ENCODE measurements around the gene MRPS7. TPM values are rescaled to one million over a fixed set of nuclear protein-coding genes. Genes with fewer than 3 reads are reported as not detected.

The MRPS7 gene
- total and polyA plus RNA-seq, 2 of the 8 experiments (the other 6 are each of a cell fraction or from before 2014, with no cell fraction given): 63.4 to 79.4 TPM

- Histone ChIP-seq H3K56ac (replicated peaks; ENCODE audit: insufficient read length, low read depth, low read length) (peak overlapping the region; percentile 46), H2BK120ac (replicated peaks; ENCODE audit: low read depth, low read length) (no peak overlapping the region), H4K5ac (ENCODE audit: insufficient read length, low read depth, low read length) (peak overlapping the region; percentile 61), H3K79me2 (ENCODE audit: control insufficient read depth in 1 of 2, insufficient read depth in 2 of 2, low read length in 2 of 2) (no peaks in the 10 kb centered on the region), H3K23ac (ENCODE audit: insufficient read length) (no peak overlapping the region), H3K79me1 (ENCODE audit: low read depth, low read length) (no peaks in the 10 kb centered on the region), H3K27ac (ENCODE audit: low read depth, low read length) (0 out of 2 replicates have a peak overlapping the region, but pooled peaks have one; percentile 11), H3K4me3 (ENCODE audit: extremely low read depth in 1 of 4, insufficient read depth in 2 of 4, low read depth in 3 of 4, low read length in 4 of 4) (peak overlapping the region; percentile 84 to 91 (median 87)), H2BK5ac (ENCODE audit: low read depth, low read length) (no peak overlapping the region; the same call in 1 of the 2 replicates), H3K9me3 (ENCODE audit: insufficient read depth in 2 of 2, low read depth in 1 of 2, low read length in 1 of 2) (no peaks in the 10 kb centered on the region), H4K91ac (replicated peaks; ENCODE audit: insufficient read length, low read length) (no peak overlapping the region), H4K8ac (ENCODE audit: extremely low read depth, insufficient read depth, low read length) (peak overlapping the region; percentile 84), H2BK20ac (ENCODE audit: low read length) (no peak overlapping the region), H2BK12ac (ENCODE audit: low read depth, low read length) (no peak overlapping the region), H3K4me2 (ENCODE audit: insufficient read depth in 1 of 2, low read depth in 2 of 2, low read length in 2 of 2) (peak overlapping the region; percentile 70 to 95), H4K20me1 (replicated peaks in 1 of 2; ENCODE audit: control insufficient read depth in 1 of 2, insufficient read depth in 2 of 2, low read length in 2 of 2) (peaks cover 4 to 6% of the 10 kb centered on the region in 2 experiments), H3K4me1 (replicated peaks in 1 of 4; ENCODE audit: control insufficient read depth in 3 of 4, insufficient read depth in 4 of 4, low read length in 3 of 4) (peaks cover 0 to 9% (median 7%) of the 10 kb centered on the region in 4 experiments; a peak in 4 of 7 replicates), H3K9ac (replicated peaks in 1 of 4; ENCODE audit: extremely low read depth in 1 of 4, low read depth in 3 of 4, low read length in 3 of 4) (peak overlapping the region; percentile 25 to 90 (median 61); a peak in 5 of 7 replicates), H2AK5ac (ENCODE audit: low read depth, low read length) (no peak overlapping the region), H3K14ac (ENCODE audit: insufficient read length) (peak overlapping the region; percentile 67), H2BK15ac (ENCODE audit: low read length) (no peak overlapping the region; the same call in 1 of the 2 replicates), H3K36me3 (ENCODE audit: control insufficient read depth in 2 of 4, insufficient read depth in 4 of 4, low read length in 3 of 4) (peaks cover 0 to 12% (median 5%) of the 10 kb centered on the region in 4 experiments; a peak in 6 of 8 replicates), H3K27me3 (replicated peaks in 1 of 4; ENCODE audit: control insufficient read depth in 3 of 4, extremely low read depth in 1 of 4, insufficient read depth in 3 of 4, low read length in 3 of 4) (no peaks in the 10 kb centered on the region), H3K4ac (replicated peaks; ENCODE audit: insufficient read length, low read depth, low read length) (peak overlapping the region; percentile 59), H2AFZ (ENCODE audit: low read length) (peak overlapping the region; percentile 43; the same call in 1 of the 2 replicates), H3K18ac (ENCODE audit: extremely low read depth, low read length) (peak overlapping the region; percentile 93), H3K23me2 (ENCODE audit: low read depth, low read length) (peaks cover 15% of the 10 kb centered on the region)
- CTCF ChIA-PET (ENCODE audit: partially characterized antibody): interaction anchor here (0.6 to 21.2 kb wide), 44 partner anchors 8 to 635 kb away, joined by 3 to 369 read pairs (median 4); partner anchors contain the start of genes GGA3, GRB2, MRPS7 and NT5C
- POLR2A ChIA-PET (ENCODE audit: partially characterized antibody): interaction anchor here (0.6 to 6.7 kb wide), 20 partner anchors 8 to 1312 kb away, joined by 3 to 62 read pairs (median 4); partner anchors contain the start of genes GGA3, GRB2, MRPS7 and SLC25A19
- DNase-seq (ENCODE audit: low read depth in 1 of 2, low spot score in 2 of 2) (peak in 1 of 2 experiments; percentile 88), FAIRE-seq (no peak)
- WGBS, 2 experiments (ENCODE audit: extremely low coverage in 1 of 2, insufficient coverage in 1 of 2, insufficient read length in 1 of 2, insufficient replicate concordance in 2 of 2, low coverage in 1 of 2, low lambda C conversion rate in 2 of 2, missing lambda C conversion rate in 1 of 2): 2% methylated on average over 36 of the region's 74 CpGs; no CpG with 5 or more reads in 1 of the 2 experiments
- TF ChIP-seq ATF3 (IDR thresholded peaks at IDR 0.05; ENCODE audit: insufficient read depth, low read depth, low read length) (peak; percentile 88; the same call in 1 of the 2 replicates), CREB1 (IDR thresholded peaks at IDR 0.05) (peak; percentile 94), CHD2 (IDR thresholded peaks at IDR 0.05; ENCODE audit: low read length) (no peak), KDM4A (IDR thresholded peaks at IDR 0.05; ENCODE audit: low read depth, low read length, severe bottlenecking) (peak; percentile 94), POLR2AphosphoS5 (IDR thresholded peaks at IDR 0.05; ENCODE audit: low read depth, low read length) (no peak), MAX (IDR thresholded peaks at IDR 0.05) (0 out of 2 replicates have a peak, but pooled peaks have one; percentile 9), CTCF (IDR thresholded peaks at IDR 0.05; ENCODE audit: control extremely low read depth in 1 of 3, insufficient read depth in 1 of 3, low read depth in 1 of 3, low read length in 3 of 3) (peak; percentile 80 to 87 (median 86)), EGR1 (IDR thresholded peaks at IDR 0.05; ENCODE audit: borderline replicate concordance, low read depth, low read length) (no peak)
Measured at GRCh38 chr17:75271233-75271954, 9.7 kb downstream of the MRPS7 start.
